ENCODE measurements around the gene IGF1R.

DNA sequence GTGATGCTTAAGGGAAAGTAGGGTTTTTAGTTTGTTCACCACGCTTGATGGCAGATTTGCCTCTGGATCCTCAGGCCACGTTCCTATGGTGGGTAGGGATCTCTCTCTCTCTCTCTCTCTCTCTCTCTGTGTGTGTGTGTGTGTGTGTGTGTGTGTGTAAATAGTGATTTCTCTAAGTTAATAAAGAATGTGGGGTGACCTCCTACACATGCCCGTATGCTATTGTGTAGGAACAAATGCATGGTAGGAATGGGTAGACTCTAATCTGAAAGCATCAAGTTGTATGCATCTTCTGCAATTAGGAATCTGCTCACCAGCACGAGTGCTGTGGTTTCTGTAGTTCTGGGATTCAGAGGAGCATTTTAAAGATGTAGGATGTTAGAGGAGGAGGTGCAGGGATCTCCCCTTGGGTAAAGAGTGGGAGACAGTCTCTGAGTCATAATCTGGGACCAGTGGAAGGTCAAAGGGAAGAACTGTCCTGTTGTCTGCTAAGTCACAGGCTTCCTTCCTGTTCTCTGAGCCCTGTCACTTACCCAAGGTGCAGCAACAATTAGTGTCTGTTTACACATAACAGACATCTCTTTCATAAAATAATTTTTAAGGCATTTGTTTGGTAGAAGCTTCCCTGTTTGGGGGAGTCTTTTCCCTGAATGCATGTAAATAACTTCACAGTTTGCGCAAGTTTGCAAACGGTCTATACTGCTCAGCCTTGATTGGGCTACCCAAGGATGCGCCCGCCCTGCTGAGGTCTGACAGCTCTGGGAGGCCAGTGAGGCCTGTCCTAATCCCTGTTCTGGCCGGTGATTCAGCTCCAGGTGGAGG lies 139.8 kb downstream of the IGF1R start:
- TF ChIP-seq POLR2A (IDR thresholded peaks at IDR 0.05; ENCODE audit: insufficient read depth in 1 of 2, low read depth in 2 of 2, low read length in 2 of 2) (no peak), HINFP (CRISPR knock-in tag; IDR thresholded peaks at IDR 0.05; ENCODE audit: low read depth) (no peak), CTCF (CRISPR knock-in tag; IDR thresholded peaks at IDR 0.05) (no peak), FOXM1 (CRISPR knock-in tag; IDR thresholded peaks at IDR 0.05) (no peak), ZNF382 (CRISPR knock-in tag; IDR thresholded peaks at IDR 0.05; ENCODE audit: borderline replicate concordance) (no peak), IKZF4 (CRISPR knock-in tag; IDR thresholded peaks at IDR 0.05; ENCODE audit: borderline replicate concordance, low read depth, not compliant biosample characterization) (no peak), ZNF547 (CRISPR knock-in tag; IDR thresholded peaks at IDR 0.05) (no peak), MYNN (CRISPR knock-in tag; IDR thresholded peaks at IDR 0.05; ENCODE audit: low read depth) (no peak), ZNF317 (CRISPR knock-in tag; IDR thresholded peaks at IDR 0.05) (no peak), RORA (CRISPR knock-in tag; IDR thresholded peaks at IDR 0.05) (no peak)
